Peyer's patch (tissue), 4 donors: ENCODE results near the gene NCKAP5. TPM values are rescaled to one million over a fixed set of nuclear protein-coding genes. Genes with fewer than 3 reads are reported as not detected.

Source experiments
- DNase-seq, 3 donors: peaks; one replicate each; pipeline ENCODE4 v3.0.0-alpha.2; 2017 to 2019
- H3K27ac ChIP-seq, 4 donors: fragments of 200-600 bp; sonication (generic); one replicate each; pipeline ENCODE4 v1.5.1; 2016 to 2019
- H3K27me3 ChIP-seq, 2 donors: fragments of 200-600 bp; sonication (generic); one replicate each; pipeline ENCODE4 v1.5.1; 2019
- H3K36me3 ChIP-seq, 3 donors: fragments of 200-600 bp; sonication (generic); one replicate each; pipeline ENCODE4 v1.5.1; 2016 to 2019
- H3K4me1 ChIP-seq, 4 donors: fragments of 200-600 bp; sonication (generic); one replicate each; pipeline ENCODE4 v1.5.1; 2016 to 2019
- H3K4me3 ChIP-seq, 4 donors: fragments of 200-600 bp; sonication (generic); 1 replicate in 3 of 4; 2 replicates in 1 of 4; pipeline ENCODE4 v1.5.1; 2016 to 2019; ENCODE audit warnings: mild to moderate bottlenecking in 1 of 4
- H3K9me3 ChIP-seq, 4 donors: fragments of 200-600 bp; sonication (generic); one replicate each; pipeline ENCODE4 v1.5.1; 2016 to 2019; ENCODE audit warnings: mild to moderate bottlenecking in 1 of 4
- POLR2A ChIP-seq, 2 donors: fragments of 450-650 bp; IDR thresholded peaks; one replicate each; pipeline ENCODE4 v1.5.1; 2017; ENCODE audit warnings: antibody characterized with exemption in 2 of 2, mild to moderate bottlenecking in 2 of 2, moderate library complexity in 2 of 2
- total RNA-seq, 4 donors: library from RNA; depleted of rRNA; stranded (reverse); fragments of >200 nt; gene quantifications; one replicate each; pipeline ENCODE4 v1.1.0, GENCODE V29; 2016
- TF ChIP-seq, protein P1 (sequence below), 6 experiments: fragments of 450-650 bp in 4 of 6; fragments of 200-600 bp in 2 of 6; sonication (generic) in 1 of 6; IDR thresholded peaks; one replicate each; pipeline ENCODE4 v1.5.1; 2017 to 2019; ENCODE audit warnings: antibody characterized with exemption in 6 of 6, mild to moderate bottlenecking in 3 of 6, moderate library complexity in 1 of 6

NCKAP5 gene
- total RNA-seq, 4 donors from 2014 or later: 9.1 to 28.5 (median 22.5) TPM

DNA sequence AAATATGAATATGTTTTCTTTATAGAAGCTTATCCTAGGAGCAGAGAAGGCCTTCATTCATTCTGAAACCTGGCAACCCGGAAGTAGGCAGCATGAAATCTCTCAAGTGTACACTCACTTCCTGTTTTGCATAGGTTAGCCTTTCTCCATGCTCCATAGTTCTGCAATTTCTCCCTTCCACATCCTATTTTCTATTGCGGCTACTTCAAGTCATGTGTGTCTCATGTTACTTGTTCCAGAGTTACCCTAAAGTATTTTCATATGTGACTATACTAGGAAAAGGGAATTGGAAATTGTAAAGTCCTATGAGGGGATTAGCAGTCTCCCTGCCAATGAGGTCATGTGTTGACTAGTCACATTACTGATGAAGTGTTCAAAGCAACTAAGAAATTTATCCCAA, 320.6 kb downstream of the NCKAP5 start:
- Histone ChIP-seq H3K36me3 (no peaks in the 10 kb centered on the region), H3K27me3 (no peaks in the 10 kb centered on the region), H3K9me3 (no peaks in the 10 kb centered on the region), H3K4me3 (no peak overlapping the region), H3K27ac (no peak overlapping the region), H3K4me1 (no peaks in the 10 kb centered on the region)
- no peak for TF ChIP-seq POLR2A (IDR thresholded peaks at IDR 0.05)
- TF ChIP-seq, protein P1, sequence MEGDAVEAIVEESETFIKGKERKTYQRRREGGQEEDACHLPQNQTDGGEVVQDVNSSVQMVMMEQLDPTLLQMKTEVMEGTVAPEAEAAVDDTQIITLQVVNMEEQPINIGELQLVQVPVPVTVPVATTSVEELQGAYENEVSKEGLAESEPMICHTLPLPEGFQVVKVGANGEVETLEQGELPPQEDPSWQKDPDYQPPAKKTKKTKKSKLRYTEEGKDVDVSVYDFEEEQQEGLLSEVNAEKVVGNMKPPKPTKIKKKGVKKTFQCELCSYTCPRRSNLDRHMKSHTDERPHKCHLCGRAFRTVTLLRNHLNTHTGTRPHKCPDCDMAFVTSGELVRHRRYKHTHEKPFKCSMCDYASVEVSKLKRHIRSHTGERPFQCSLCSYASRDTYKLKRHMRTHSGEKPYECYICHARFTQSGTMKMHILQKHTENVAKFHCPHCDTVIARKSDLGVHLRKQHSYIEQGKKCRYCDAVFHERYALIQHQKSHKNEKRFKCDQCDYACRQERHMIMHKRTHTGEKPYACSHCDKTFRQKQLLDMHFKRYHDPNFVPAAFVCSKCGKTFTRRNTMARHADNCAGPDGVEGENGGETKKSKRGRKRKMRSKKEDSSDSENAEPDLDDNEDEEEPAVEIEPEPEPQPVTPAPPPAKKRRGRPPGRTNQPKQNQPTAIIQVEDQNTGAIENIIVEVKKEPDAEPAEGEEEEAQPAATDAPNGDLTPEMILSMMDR (IDR thresholded peaks at IDR 0.05): no peak
- no peak for DNase-seq

DNA sequence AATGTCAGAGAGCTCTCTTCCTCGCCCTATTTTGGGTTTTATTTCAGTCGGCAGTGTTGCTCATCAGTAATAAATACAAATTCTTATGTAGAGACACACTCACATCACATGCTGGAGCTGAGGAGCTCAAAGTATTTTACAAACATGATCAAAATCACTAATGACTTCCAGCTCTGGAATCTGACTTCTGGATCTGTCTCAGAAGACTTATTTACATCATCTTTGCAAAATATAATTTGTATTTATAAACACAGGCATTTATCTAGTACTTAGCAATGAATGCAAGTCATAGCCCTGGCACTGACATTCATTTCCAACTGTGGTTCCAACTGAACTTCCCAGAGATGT, 327.1 kb downstream of the NCKAP5 start:
- Histone ChIP-seq H3K27me3 (no peaks in the 10 kb centered on the region), H3K4me3 (no peak overlapping the region), H3K9me3 (no peaks in the 10 kb centered on the region), H3K4me1 (no peaks in the 10 kb centered on the region), H3K36me3 (no peaks in the 10 kb centered on the region), H3K27ac (peak overlapping the region in 1 of 4 donors; percentile 10)
- TF ChIP-seq, protein P1 (IDR thresholded peaks at IDR 0.05): no peak
- TF ChIP-seq POLR2A (IDR thresholded peaks at IDR 0.05): no peak
- no peak for DNase-seq

DNA sequence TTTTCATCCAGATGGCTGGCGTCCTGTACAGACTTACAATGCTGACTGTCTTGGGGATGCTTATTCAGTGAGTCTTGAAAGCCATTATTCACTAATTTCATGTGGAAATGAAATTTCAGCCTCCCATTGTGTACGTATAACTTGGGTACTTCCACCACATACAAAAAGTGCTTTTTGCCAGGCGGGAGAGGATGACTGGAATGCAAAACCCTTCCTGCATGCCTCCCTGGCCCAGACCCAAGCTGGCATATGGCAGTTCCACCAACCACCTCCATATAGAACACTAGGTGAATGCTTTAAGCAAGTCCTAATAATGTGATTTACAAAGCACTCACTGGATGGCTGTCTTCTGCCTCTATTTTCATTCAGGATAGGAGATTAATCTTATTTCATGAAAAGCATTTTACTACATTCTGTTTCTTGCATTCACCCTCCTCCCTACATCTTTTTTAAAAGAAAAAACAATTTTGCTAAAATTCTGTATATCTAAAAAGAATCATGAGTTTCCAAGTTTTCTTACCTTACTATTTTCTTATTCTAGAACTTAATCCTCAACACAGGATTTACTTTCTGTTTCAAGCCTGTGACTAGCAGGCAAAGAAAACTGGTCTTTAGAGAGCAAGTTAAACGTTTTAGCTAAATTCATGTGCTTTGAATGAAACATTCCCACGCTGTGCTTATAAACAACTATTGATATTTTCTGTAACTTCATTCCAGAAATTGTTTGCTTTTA, 327.6 kb downstream of the NCKAP5 start:
- Histone ChIP-seq H3K9me3 (no peaks in the 10 kb centered on the region), H3K4me1 (no peaks in the 10 kb centered on the region), H3K36me3 (no peaks in the 10 kb centered on the region), H3K27ac (peak overlapping the region in 2 of 4 donors; percentile 10 to 29), H3K27me3 (no peaks in the 10 kb centered on the region), H3K4me3 (no peak overlapping the region)
- DNase-seq: no peak
- TF ChIP-seq, protein P1 (IDR thresholded peaks at IDR 0.05): no peak
- no peak for TF ChIP-seq POLR2A (IDR thresholded peaks at IDR 0.05)

DNA sequence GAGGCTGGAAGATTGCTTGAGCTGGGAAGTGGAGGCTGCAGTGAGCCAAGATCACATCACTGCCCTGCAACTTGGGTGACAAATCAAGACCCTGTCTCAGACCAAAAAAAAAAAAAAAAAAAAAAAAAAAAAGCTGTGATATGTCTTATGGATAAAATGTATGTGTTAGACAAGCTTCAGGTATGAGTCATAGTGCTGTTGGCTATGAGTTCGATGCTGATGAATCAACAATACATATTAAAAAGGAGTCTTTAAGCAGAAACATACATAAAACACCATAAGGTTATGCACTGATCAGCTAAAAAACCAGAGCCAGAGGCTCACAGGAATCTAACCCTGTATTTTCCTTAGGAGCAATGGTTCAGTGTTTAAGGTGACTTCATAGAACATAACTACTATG, 332.3 kb downstream of the NCKAP5 start:
- Histone ChIP-seq H3K4me3 (no peak overlapping the region), H3K9me3 (no peaks in the 10 kb centered on the region), H3K36me3 (no peaks in the 10 kb centered on the region), H3K27me3 (no peaks in the 10 kb centered on the region), H3K4me1 (no peaks in the 10 kb centered on the region), H3K27ac (no peak overlapping the region)
- TF ChIP-seq, protein P1 (IDR thresholded peaks at IDR 0.05): no peak
- TF ChIP-seq POLR2A (IDR thresholded peaks at IDR 0.05): no peak
- DNase-seq: no peak

DNA sequence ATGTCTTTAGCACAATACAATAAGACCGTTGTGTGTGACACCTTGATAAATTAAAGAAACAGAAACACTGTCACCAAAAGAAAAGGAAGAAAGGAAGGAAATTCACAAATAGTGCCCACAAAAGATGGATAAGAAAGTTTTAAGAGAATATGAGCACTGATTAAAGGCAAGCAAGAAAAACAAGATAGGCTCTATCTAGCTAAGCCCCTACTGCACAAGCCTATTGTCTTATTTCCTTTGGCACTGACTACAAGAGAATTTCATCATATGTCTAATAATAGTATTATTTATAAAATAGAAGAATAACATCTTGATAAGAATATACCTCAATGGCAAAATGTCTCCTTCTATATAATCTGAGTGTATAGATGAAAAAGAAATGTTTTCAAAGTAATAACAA, 335.7 kb downstream of the NCKAP5 start:
- Histone ChIP-seq H3K4me3 (no peak overlapping the region), H3K4me1 (no peaks in the 10 kb centered on the region), H3K27ac (no peak overlapping the region), H3K9me3 (no peaks in the 10 kb centered on the region), H3K36me3 (no peaks in the 10 kb centered on the region), H3K27me3 (no peaks in the 10 kb centered on the region)
- no peak for DNase-seq
- TF ChIP-seq, protein P1 (IDR thresholded peaks at IDR 0.05): no peak
- TF ChIP-seq POLR2A (IDR thresholded peaks at IDR 0.05): no peak
